ENCODE measurements around the gene CDH4. TPM values are rescaled to one million over a fixed set of nuclear protein-coding genes. Genes with fewer than 3 reads are reported as not detected.

Gene CDH4
- total and polyA plus RNA-seq, 9 of the 15 experiments (the other 6 are each of a cell fraction or from before 2014, with no cell fraction given): 0.04 TPM; not detected in 8

- no peak for ATAC-seq
- DNase-seq (ENCODE audit: extremely low read depth in 1 of 4, low spot score in 3 of 4): no peak
- Histone ChIP-seq H3K27me3 (ENCODE audit: control insufficient read depth in 2 of 2, insufficient read depth in 2 of 2, low read length in 2 of 2) (peaks cover 0 to 14% of the 10 kb centered on the region in 2 experiments; a peak in 2 of 5 replicates), H3K36me3 (ENCODE audit: control insufficient read depth, insufficient read depth, low read length) (no peaks in the 10 kb centered on the region), H2AFZ (ENCODE audit: low read depth, low read length) (no peak overlapping the region), H3K79me2 (ENCODE audit: control insufficient read depth, insufficient read depth, low read length) (no peaks in the 10 kb centered on the region), H3K9me1 (ENCODE audit: control insufficient read depth, insufficient read depth, low read length) (no peaks in the 10 kb centered on the region), H3K4me1 (replicated peaks in 1 of 2; ENCODE audit: control insufficient read depth in 2 of 2, insufficient read depth in 2 of 2, low read length in 2 of 2) (peaks cover 0 to 20% of the 10 kb centered on the region in 2 experiments; a peak in 2 of 5 replicates), H3K27ac (ENCODE audit: extremely low read depth, low read depth, low read length) (no peak overlapping the region), H3K9me3 (replicated peaks; ENCODE audit: control insufficient read depth, insufficient read depth, low read depth, low read length) (no peaks in the 10 kb centered on the region; the same call in none of the 2 replicates), H3K9ac (ENCODE audit: insufficient read depth in 1 of 2, low read depth in 2 of 2, low read length in 2 of 2) (no peak overlapping the region), H3K4me3 (no peak overlapping the region), H4K20me1 (replicated peaks; ENCODE audit: control insufficient read depth, insufficient read depth, low read length) (no peaks in the 10 kb centered on the region), H3K4me2 (ENCODE audit: insufficient read depth, low read length) (no peak overlapping the region)
- no peak for TF ChIP-seq ETV1 (tag; conservative IDR thresholded peaks at IDR 0.05; ENCODE audit: low read depth)
- no peak for TF ChIP-seq MTA2 (IDR thresholded peaks at IDR 0.05; ENCODE audit: low read depth)
- TF ChIP-seq PREB (CRISPR knock-in tag; IDR thresholded peaks at IDR 0.05): no peak
- TF ChIP-seq CBX1 (IDR thresholded peaks at IDR 0.05; ENCODE audit: low read depth): no peak
- TF ChIP-seq NEUROD1 (IDR thresholded peaks at IDR 0.05; ENCODE audit: borderline replicate concordance, low read depth, low read length, partially characterized antibody): no peak
- ChIA-PET POLR2A (no interaction called here), CTCF (ENCODE audit: low intra/inter-chr PET ratio) (no interaction called here)
- intact Hi-C loops (cut with micrococcal nuclease) (no loop called here), in situ Hi-C loops (cut with MboI) (no loop called here)
- no peak for FAIRE-seq
- 24% methylated on average over 5 of the region's 9 CpGs for WGBS (ENCODE audit: insufficient coverage, low coverage, missing lambda C conversion rate)
- no TSS peak for BruUV-seq (replicated peaks)
These were observed 711.1 kb downstream of the CDH4 start for GRCh38 chr20:61963149-61963548.
